HepG2 (cell line): Measurements from ENCODE around the gene ZBTB4. TPM values are rescaled to one million over a fixed set of nuclear protein-coding genes. Genes with fewer than 3 reads are reported as not detected.

Experiments used
- FOSL2 ChIP-seq: sonication (generic); formaldehyde crosslinking; IDR thresholded peaks from 2 replicates; pipeline ENCODE4 v1.4.0; 2020; ENCODE audit warnings: missing genetic modification reagents
- FOXP1 ChIP-seq, 2 experiments: fragments of 450-650 bp in 1 of 2; IDR thresholded peaks; 2 replicates each; pipeline ENCODE4 v1.6.1; 2017 to 2018; ENCODE audit warnings: antibody characterized with exemption in 1 of 2
- HNRNPL ChIP-seq: fragments of 200-400 bp; formaldehyde crosslinking; IDR thresholded peaks from 2 replicates; pipeline ENCODE4 v1.6.1; 2017; ENCODE audit warnings: mild to moderate bottlenecking, low read depth, low read length
- KLF6 ChIP-seq: IDR thresholded peaks from 2 replicates; pipeline ENCODE4 v1.8.0; 2016; ENCODE audit warnings: missing biosample characterization, missing genetic modification reagents
- MAFG ChIP-seq: sonication (generic); formaldehyde crosslinking; IDR thresholded peaks from 2 replicates; pipeline ENCODE4 v1.5.1; 2020; ENCODE audit warnings: mild to moderate bottlenecking, missing genetic modification reagents
- NKX3-1 ChIP-seq: sonication (generic); formaldehyde crosslinking; IDR thresholded peaks from 2 replicates; pipeline ENCODE4 v1.5.0; 2020; ENCODE audit warnings: missing genetic modification reagents
- PHF21A ChIP-seq: sonication (generic); formaldehyde crosslinking; IDR thresholded peaks from 2 replicates; pipeline ENCODE4 v1.5.0; 2020; ENCODE audit warnings: mild to moderate bottlenecking, missing genetic modification reagents
- PRDM4 ChIP-seq: sonication (generic); formaldehyde crosslinking; IDR thresholded peaks from 2 replicates; pipeline ENCODE4 v1.9.0; 2021; ENCODE audit warnings: missing genetic modification reagents, borderline replicate concordance
- TBP ChIP-seq: sonication (generic); formaldehyde crosslinking; IDR thresholded peaks from 2 replicates; pipeline ENCODE4 v1.5.0; 2020; ENCODE audit warnings: missing genetic modification reagents
- ZBTB3 ChIP-seq: sonication (generic); formaldehyde crosslinking; IDR thresholded peaks from 2 replicates; pipeline ENCODE4 v1.4.0; 2020; ENCODE audit warnings: low read depth, mild to moderate bottlenecking, moderate library complexity, missing genetic modification reagents, borderline replicate concordance
- ZEB1 ChIP-seq: IDR thresholded peaks from 2 replicates; pipeline ENCODE4 v1.6.1; 2012; ENCODE audit warnings: mild to moderate bottlenecking, low read depth, inconsistent platforms; ENCODE audit not compliant: insufficient replicate concordance
- ZNF142 ChIP-seq: sonication (generic); formaldehyde crosslinking; IDR thresholded peaks from 2 replicates; pipeline ENCODE4 v1.4.0; 2020; ENCODE audit warnings: missing genetic modification reagents
- ZNF512B ChIP-seq: sonication (generic); formaldehyde crosslinking; IDR thresholded peaks from 2 replicates; pipeline ENCODE4 v1.5.1; 2020; ENCODE audit warnings: missing genetic modification reagents, mild to moderate bottlenecking, borderline replicate concordance
- ZNF788 ChIP-seq: sonication (generic); formaldehyde crosslinking; IDR thresholded peaks from 2 replicates; pipeline ENCODE4 v1.5.0; 2020; ENCODE audit warnings: mild to moderate bottlenecking, missing genetic modification reagents, borderline replicate concordance
- polyA plus RNA-seq, 8 experiments: library from polyadenylated mRNA; depleted of rRNA in 3 of 8; stranded (reverse) in 7 of 8; unstranded in 1 of 8; fragments of >200 nt; fragmentation: Illumina TruSeq in 4 of 8; extraction: Trizol in 4 of 8; gene quantifications; 2 replicates each; pipeline versions ENCODE4 v1.2.1 to v1.2.3, GENCODE V29; 2011 to 2016; ENCODE audit warnings: low read depth in 4 of 8, missing spikeins in 1 of 8, mixed read lengths in 1 of 8; ENCODE audit not compliant: insufficient read depth in 1 of 8
- total RNA-seq, 5 experiments: library from RNA; depleted of rRNA; stranded (reverse); fragments of >200 nt; fragmentation: Illumina TruSeq; extraction: Trizol; gene quantifications; 2 replicates each; pipeline ENCODE4 v1.2.3, GENCODE V29; 2016; ENCODE audit warnings: low read depth in 1 of 5
- TF ChIP-seq, protein P1 (sequence below): sonication (generic); formaldehyde crosslinking; IDR thresholded peaks from 2 replicates; pipeline ENCODE4 v1.4.0; 2020; ENCODE audit warnings: missing genetic modification reagents

ZBTB4 gene
- total and polyA plus RNA-seq, 2 of the 13 experiments (the other 11 are each of a cell fraction or from before 2014, with no cell fraction given), result 4.3 to 7.4 TPM

- peak; percentile 94 for TF ChIP-seq PRDM4
- TF ChIP-seq NKX3-1 (CRISPR knock-in tag), result peak; percentile 98
- TF ChIP-seq, protein P1, sequence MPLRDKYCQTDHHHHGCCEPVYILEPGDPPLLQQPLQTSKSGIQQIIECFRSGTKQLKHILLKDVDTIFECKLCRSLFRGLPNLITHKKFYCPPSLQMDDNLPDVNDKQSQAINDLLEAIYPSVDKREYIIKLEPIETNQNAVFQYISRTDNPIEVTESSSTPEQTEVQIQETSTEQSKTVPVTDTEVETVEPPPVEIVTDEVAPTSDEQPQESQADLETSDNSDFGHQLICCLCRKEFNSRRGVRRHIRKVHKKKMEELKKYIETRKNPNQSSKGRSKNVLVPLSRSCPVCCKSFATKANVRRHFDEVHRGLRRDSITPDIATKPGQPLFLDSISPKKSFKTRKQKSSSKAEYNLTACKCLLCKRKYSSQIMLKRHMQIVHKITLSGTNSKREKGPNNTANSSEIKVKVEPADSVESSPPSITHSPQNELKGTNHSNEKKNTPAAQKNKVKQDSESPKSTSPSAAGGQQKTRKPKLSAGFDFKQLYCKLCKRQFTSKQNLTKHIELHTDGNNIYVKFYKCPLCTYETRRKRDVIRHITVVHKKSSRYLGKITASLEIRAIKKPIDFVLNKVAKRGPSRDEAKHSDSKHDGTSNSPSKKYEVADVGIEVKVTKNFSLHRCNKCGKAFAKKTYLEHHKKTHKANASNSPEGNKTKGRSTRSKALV (CRISPR knock-in tag), result peak; percentile 58
- no peak; the same call in 1 of the 2 replicates for TF ChIP-seq ZNF142 (CRISPR knock-in tag)
- TF ChIP-seq HNRNPL, result peak; percentile 66
- TF ChIP-seq ZEB1, result peak; percentile 80
- TF ChIP-seq KLF6, result peak; percentile 96
- TF ChIP-seq FOSL2, result peak; percentile 33; the same call in 1 of the 2 replicates
- TF ChIP-seq ZNF512B, result no peak
- TF ChIP-seq PHF21A (CRISPR knock-in tag), result peak; percentile 91
- peak; percentile 53; the same call in 1 of the 2 replicates for TF ChIP-seq ZNF788 (CRISPR knock-in tag)
- no peak for TF ChIP-seq TBP (CRISPR knock-in tag)
- no peak for TF ChIP-seq FOXP1 (IDR thresholded peaks at IDR 0.05)
- peak; percentile 67; the same call in 1 of the 2 replicates for TF ChIP-seq FOXP1 (CRISPR knock-in tag; IDR thresholded peaks at IDR 0.05)
- TF ChIP-seq MAFG (CRISPR knock-in tag), result no peak
- TF ChIP-seq ZBTB3 (CRISPR knock-in tag), result no peak
Observed at GRCh38 chr17:7484067-7484918, 4.9 kb upstream of the ZBTB4 start, which contains the start of gene POLR2A (continued).
